HL-60 (cell line): ENCODE measurements around the gene PAM16.
"Not testable (repeated sequence)": the region's sequence is repeated elsewhere in the genome, so short reads cannot be mapped to it uniquely, and the experiment has no call there.

ENCODE experiments used
- DNase-seq, 2 experiments: peaks; one replicate each; pipeline ENCODE4 v3.0.0-alpha.2; 2010 to 2020; ENCODE audit warnings: low read depth in 1 of 2, low spot score in 1 of 2
- H3K27ac ChIP-seq: fragments of 250-450 bp; sonication (Bioruptor Pico); replicated peaks from 2 replicates; pipeline ENCODE4 v1.5.1; 2020; ENCODE audit warnings: mild to moderate bottlenecking, moderate library complexity
- H3K27me3 ChIP-seq: fragments of 250-450 bp; sonication (Bioruptor Pico); 2 replicates; pipeline ENCODE4 v1.5.1; 2021; ENCODE audit warnings: mild to moderate bottlenecking, moderate library complexity; ENCODE audit not compliant: insufficient read depth, poor library complexity, severe bottlenecking
- H3K4me3 ChIP-seq: replicated peaks from 2 replicates; pipeline ENCODE4 v1.5.1; 2011; ENCODE audit warnings: mild to moderate bottlenecking, control low read depth, low read length; ENCODE audit not compliant: insufficient read depth
- GABPA ChIP-seq: IDR thresholded peaks from 2 replicates; pipeline ENCODE4 v1.6.1; 2012; ENCODE audit warnings: low read depth
- POLR2AphosphoS5 ChIP-seq: IDR thresholded peaks from 2 replicates; pipeline ENCODE4 v1.6.1; 2012; ENCODE audit warnings: low read depth
- SPI1 ChIP-seq: IDR thresholded peaks from 2 replicates; pipeline ENCODE4 v1.6.1; 2012; ENCODE audit warnings: low read depth, mild to moderate bottlenecking, borderline replicate concordance
- TF ChIP-seq, protein P1 (sequence below): IDR thresholded peaks from 2 replicates; pipeline ENCODE4 v1.6.1; 2012; ENCODE audit warnings: low read depth; ENCODE audit not compliant: insufficient replicate concordance
- TF ChIP-seq, protein P2 (sequence below): IDR thresholded peaks from one replicate; pipeline ENCODE4 v1.5.1; 2011; ENCODE audit warnings: low read length, control low read depth, inconsistent platforms; ENCODE audit not compliant: insufficient read depth

PAM16 gene

DNA sequence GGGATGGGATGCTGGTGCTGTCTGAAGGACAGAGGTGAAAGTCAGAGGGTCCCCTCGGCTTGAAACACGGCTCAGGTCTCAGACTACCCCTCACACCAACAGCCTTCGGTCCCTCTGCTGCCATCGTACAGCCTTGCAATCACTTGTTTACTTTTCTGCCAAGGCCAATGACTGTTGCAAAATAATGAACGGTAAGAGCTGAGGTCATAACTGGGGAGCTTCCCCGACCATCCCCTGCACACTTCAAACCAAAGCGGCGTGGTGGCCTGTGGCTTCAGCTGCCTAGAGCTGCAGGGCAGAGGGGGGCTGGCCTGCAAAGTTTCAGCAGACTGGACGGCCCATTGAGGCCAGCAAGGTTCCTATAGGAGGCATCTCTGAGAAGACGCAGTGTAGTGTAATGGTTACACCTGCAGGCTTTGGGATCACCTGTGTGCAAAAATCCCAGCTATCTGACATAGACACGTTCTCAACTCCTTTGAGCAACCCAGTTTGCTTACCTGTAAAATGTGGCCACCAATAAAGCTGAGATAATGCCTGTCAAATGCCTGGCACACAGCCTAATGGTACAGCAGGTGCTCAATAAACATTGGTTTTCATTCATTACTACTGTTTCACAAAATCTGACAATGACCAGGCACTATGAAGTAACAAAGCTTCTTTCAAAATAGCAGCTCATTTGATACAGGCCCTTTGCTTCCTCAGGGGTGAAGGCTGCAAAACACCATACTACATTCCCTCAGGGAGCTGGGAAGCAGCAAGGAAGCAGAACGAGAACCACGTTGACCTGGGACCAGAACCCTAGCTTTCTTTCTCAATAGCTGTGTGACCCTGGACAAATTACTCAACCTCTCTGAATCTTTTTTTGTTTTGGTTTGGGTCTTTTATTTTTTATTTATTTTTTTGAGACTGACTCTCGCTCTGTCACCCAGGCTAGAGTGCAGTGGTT lies 5.0 kb downstream of the PAM16 start:
- H3K27ac ChIP-seq: peak overlapping the region; percentile 75
- no peaks in the 10 kb centered on the region for H3K27me3 ChIP-seq
- DNase-seq: peak; percentile 71 to 84
- peak overlapping the region; percentile 12; the same call in 1 of the 2 replicates for H3K4me3 ChIP-seq
- TF ChIP-seq POLR2AphosphoS5 (no peak; the same call in 1 of the 2 replicates), GABPA (no peak), SPI1 (no peak)
- TF ChIP-seq, protein P1, sequence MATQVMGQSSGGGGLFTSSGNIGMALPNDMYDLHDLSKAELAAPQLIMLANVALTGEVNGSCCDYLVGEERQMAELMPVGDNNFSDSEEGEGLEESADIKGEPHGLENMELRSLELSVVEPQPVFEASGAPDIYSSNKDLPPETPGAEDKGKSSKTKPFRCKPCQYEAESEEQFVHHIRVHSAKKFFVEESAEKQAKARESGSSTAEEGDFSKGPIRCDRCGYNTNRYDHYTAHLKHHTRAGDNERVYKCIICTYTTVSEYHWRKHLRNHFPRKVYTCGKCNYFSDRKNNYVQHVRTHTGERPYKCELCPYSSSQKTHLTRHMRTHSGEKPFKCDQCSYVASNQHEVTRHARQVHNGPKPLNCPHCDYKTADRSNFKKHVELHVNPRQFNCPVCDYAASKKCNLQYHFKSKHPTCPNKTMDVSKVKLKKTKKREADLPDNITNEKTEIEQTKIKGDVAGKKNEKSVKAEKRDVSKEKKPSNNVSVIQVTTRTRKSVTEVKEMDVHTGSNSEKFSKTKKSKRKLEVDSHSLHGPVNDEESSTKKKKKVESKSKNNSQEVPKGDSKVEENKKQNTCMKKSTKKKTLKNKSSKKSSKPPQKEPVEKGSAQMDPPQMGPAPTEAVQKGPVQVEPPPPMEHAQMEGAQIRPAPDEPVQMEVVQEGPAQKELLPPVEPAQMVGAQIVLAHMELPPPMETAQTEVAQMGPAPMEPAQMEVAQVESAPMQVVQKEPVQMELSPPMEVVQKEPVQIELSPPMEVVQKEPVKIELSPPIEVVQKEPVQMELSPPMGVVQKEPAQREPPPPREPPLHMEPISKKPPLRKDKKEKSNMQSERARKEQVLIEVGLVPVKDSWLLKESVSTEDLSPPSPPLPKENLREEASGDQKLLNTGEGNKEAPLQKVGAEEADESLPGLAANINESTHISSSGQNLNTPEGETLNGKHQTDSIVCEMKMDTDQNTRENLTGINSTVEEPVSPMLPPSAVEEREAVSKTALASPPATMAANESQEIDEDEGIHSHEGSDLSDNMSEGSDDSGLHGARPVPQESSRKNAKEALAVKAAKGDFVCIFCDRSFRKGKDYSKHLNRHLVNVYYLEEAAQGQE: no peak
- TF ChIP-seq, protein P2, sequence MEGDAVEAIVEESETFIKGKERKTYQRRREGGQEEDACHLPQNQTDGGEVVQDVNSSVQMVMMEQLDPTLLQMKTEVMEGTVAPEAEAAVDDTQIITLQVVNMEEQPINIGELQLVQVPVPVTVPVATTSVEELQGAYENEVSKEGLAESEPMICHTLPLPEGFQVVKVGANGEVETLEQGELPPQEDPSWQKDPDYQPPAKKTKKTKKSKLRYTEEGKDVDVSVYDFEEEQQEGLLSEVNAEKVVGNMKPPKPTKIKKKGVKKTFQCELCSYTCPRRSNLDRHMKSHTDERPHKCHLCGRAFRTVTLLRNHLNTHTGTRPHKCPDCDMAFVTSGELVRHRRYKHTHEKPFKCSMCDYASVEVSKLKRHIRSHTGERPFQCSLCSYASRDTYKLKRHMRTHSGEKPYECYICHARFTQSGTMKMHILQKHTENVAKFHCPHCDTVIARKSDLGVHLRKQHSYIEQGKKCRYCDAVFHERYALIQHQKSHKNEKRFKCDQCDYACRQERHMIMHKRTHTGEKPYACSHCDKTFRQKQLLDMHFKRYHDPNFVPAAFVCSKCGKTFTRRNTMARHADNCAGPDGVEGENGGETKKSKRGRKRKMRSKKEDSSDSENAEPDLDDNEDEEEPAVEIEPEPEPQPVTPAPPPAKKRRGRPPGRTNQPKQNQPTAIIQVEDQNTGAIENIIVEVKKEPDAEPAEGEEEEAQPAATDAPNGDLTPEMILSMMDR: no peak

DNA sequence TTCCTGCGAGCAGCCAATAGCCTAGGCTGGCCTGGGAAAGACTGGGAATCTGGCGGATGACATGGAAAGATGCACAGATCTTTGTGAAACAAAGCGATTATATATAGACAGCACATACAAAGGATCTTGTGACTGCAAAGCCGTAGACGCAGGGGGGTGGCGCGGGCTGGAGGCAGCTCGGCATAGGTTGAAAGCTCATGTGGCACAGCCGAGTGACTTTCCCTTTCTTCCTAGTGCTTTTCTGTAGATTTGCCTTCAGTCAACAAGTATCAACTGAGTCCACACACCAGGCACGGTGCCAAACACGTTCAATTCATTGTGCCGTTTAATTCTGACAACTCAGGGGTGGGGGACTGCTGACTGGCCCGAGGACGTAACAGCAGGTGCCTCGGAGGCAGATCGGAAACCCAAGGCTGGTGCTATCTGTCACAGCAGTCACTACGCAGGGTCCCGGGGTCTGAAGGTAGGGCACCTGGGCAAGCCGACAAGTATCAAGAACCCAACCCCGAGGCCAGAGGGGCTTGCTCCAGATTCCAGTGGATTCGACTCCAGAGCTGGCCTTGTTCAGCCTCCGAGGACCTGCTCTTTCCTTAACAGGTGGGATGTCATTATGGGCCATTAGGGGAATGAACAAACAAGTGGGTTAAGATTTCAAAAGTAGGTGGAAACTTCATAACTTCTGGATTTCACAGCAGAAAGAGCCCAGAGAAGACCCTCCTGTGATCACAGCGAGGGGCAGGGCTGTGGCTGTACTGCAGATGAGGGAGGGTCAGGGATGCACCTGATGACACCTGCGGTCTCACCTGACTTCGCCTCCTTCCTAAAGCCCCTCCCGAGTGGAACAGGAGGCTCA lies 5.9 kb downstream of the PAM16 start:
- Histone ChIP-seq H3K27me3 (no peaks in the 10 kb centered on the region), H3K4me3 (no peak overlapping the region), H3K27ac (peak overlapping the region; percentile 75)
- TF ChIP-seq, protein P1: no peak
- TF ChIP-seq GABPA (no peak), POLR2AphosphoS5 (no peak), SPI1 (no peak)
- TF ChIP-seq, protein P2: no peak
- no peak for DNase-seq

DNA sequence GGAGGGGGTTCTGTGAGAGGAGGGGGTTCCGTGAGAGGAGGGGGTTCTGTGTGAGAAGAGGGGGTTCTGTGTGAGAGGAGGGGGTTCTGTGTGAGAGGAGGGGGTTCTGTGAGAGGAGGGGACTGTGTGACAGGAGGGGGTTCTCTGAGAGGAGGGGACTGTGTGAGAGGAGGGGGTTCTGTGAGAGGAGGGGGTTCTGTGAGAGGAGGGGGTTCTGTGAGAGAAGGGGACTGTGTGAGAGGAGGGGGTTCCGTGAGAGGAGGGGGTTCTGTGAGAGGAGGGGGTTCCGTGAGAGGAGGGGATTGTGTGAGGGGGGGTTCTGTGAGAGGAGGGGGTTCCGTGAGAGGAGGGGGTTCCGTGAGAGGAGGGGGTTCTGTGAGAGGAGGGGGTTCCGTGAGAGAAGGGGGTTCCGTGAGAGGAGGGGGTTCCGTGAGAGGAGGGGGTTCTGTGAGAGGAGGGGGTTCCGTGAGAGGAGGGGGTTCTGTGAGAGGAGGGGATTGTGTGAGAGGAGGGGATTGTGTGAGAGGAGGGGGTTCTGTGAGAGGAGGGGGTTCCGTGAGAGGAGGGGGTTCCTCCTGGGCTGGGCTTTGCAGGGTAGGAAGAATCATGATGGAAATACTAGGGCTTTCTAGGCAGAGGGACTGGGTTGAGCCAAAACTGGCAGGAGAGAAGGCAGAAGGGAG lies 6.7 kb downstream of the PAM16 start:
- not testable (repeated sequence) for H3K4me3 ChIP-seq, H3K27me3 ChIP-seq, DNase-seq
- H3K27ac ChIP-seq: peak overlapping the region; percentile 75; the same call in 1 of the 2 replicates
